HepG2 (cell line): ENCODE results near the gene PRR36. TPM values are rescaled to one million over a fixed set of nuclear protein-coding genes. Genes with fewer than 3 reads are reported as not detected.

Experiments used
- ARHGAP35 ChIP-seq: sonication (generic); formaldehyde crosslinking; IDR thresholded peaks from 2 replicates; pipeline ENCODE4 v1.9.0; 2022; ENCODE audit warnings: mild to moderate bottlenecking, inconsistent platforms, moderate library complexity, missing genetic modification reagents, borderline replicate concordance
- ATF7 ChIP-seq, 2 experiments: fragments of 450-650 bp in 1 of 2; sonication (generic) in 1 of 2; formaldehyde crosslinking in 1 of 2; IDR thresholded peaks; 2 replicates each; pipeline versions ENCODE4 v1.4.0 to v1.6.1; 2016 to 2020; ENCODE audit warnings: antibody characterized with exemption in 1 of 2, mild to moderate bottlenecking in 1 of 2, missing genetic modification reagents in 1 of 2
- CEBPG ChIP-seq: IDR thresholded peaks from 2 replicates; pipeline ENCODE4 v1.6.1; 2016
- CHCHD3 ChIP-seq: sonication (generic); formaldehyde crosslinking; IDR thresholded peaks from 2 replicates; pipeline ENCODE4 v1.8.0; 2022; ENCODE audit warnings: mild to moderate bottlenecking, missing genetic modification reagents, moderate library complexity
- DMAP1 ChIP-seq: IDR thresholded peaks from 2 replicates; pipeline ENCODE4 v1.6.1; 2016
- FOXK1 ChIP-seq: sonication (generic); formaldehyde crosslinking; IDR thresholded peaks from 2 replicates; pipeline ENCODE4 v1.4.0; 2020; ENCODE audit warnings: low read depth, missing genetic modification reagents, borderline replicate concordance
- HCFC1 ChIP-seq: fragments of 150-350 bp; IDR thresholded peaks from 2 replicates; pipeline ENCODE4 v1.6.1; 2014; ENCODE audit warnings: low read depth, low read length
- HDAC6 ChIP-seq: fragments of 200-600 bp; sonication (generic); IDR thresholded peaks from 2 replicates; pipeline ENCODE4 v1.7.0; 2017; ENCODE audit warnings: mild to moderate bottlenecking, antibody characterized with exemption, low read length, low read depth
- HNRNPH1 ChIP-seq: fragments of 200-400 bp; formaldehyde crosslinking; optimal IDR thresholded peaks from 2 replicates; pipeline ENCODE3; 2017; ENCODE audit warnings: mild to moderate bottlenecking, low read depth, low read length
- HOXA7 ChIP-seq: sonication (generic); formaldehyde crosslinking; IDR thresholded peaks from 2 replicates; pipeline ENCODE4 v1.8.1; 2022; ENCODE audit warnings: mild to moderate bottlenecking, missing genetic modification reagents, moderate library complexity
- KDM5B ChIP-seq: sonication (generic); formaldehyde crosslinking; IDR thresholded peaks from 2 replicates; pipeline ENCODE4 v1.4.0; 2020; ENCODE audit warnings: missing genetic modification reagents, mild to moderate bottlenecking, borderline replicate concordance
- NKX3-1 ChIP-seq: sonication (generic); formaldehyde crosslinking; IDR thresholded peaks from 2 replicates; pipeline ENCODE4 v1.5.0; 2020; ENCODE audit warnings: missing genetic modification reagents
- SAP130 ChIP-seq: IDR thresholded peaks from 2 replicates; pipeline ENCODE4 v1.6.1; 2016; ENCODE audit warnings: low read depth
- STAG1 ChIP-seq: sonication (generic); formaldehyde crosslinking; IDR thresholded peaks from 2 replicates; pipeline ENCODE4 v1.4.0; 2020; ENCODE audit warnings: missing genetic modification reagents
- STAT5B ChIP-seq: sonication (generic); formaldehyde crosslinking; IDR thresholded peaks from 2 replicates; pipeline ENCODE4 v1.4.0; 2020; ENCODE audit warnings: missing genetic modification reagents
- ZNF10 ChIP-seq: sonication (generic); formaldehyde crosslinking; IDR thresholded peaks from 2 replicates; pipeline ENCODE4 v1.4.0; 2020; ENCODE audit warnings: mild to moderate bottlenecking, low read depth, missing genetic modification reagents, borderline replicate concordance
- ZNF225 ChIP-seq: sonication (generic); formaldehyde crosslinking; IDR thresholded peaks from 2 replicates; pipeline ENCODE4 v1.4.0; 2020; ENCODE audit warnings: mild to moderate bottlenecking, missing genetic modification reagents
- ZNF24 ChIP-seq: fragments of 450-650 bp; IDR thresholded peaks from 2 replicates; pipeline ENCODE4 v1.6.1; 2017; ENCODE audit warnings: antibody characterized with exemption, mild to moderate bottlenecking
- ZNF30 ChIP-seq: sonication (generic); formaldehyde crosslinking; IDR thresholded peaks from 2 replicates; pipeline ENCODE4 v1.5.0; 2020; ENCODE audit warnings: mild to moderate bottlenecking, missing genetic modification reagents
- ZNF331 ChIP-seq: sonication (generic); formaldehyde crosslinking; IDR thresholded peaks from 2 replicates; pipeline ENCODE4 v1.4.0; 2020; ENCODE audit warnings: missing genetic modification reagents
- ZNF644 ChIP-seq: IDR thresholded peaks from 2 replicates; pipeline ENCODE4 v1.6.1; 2016; ENCODE audit warnings: low read depth
- ZNF777 ChIP-seq: sonication (generic); formaldehyde crosslinking; IDR thresholded peaks from 2 replicates; pipeline ENCODE4 v1.4.0; 2020; ENCODE audit warnings: missing genetic modification reagents
- polyA plus RNA-seq, 8 experiments: library from polyadenylated mRNA; depleted of rRNA in 3 of 8; stranded (reverse) in 7 of 8; unstranded in 1 of 8; fragments of >200 nt; fragmentation: Illumina TruSeq in 4 of 8; extraction: Trizol in 4 of 8; gene quantifications; 2 replicates each; pipeline versions ENCODE4 v1.2.1 to v1.2.3, GENCODE V29; 2011 to 2016; ENCODE audit warnings: low read depth in 4 of 8, missing spikeins in 1 of 8, mixed read lengths in 1 of 8; ENCODE audit not compliant: insufficient read depth in 1 of 8
- total RNA-seq, 5 experiments: library from RNA; depleted of rRNA; stranded (reverse); fragments of >200 nt; fragmentation: Illumina TruSeq; extraction: Trizol; gene quantifications; 2 replicates each; pipeline ENCODE4 v1.2.3, GENCODE V29; 2016; ENCODE audit warnings: low read depth in 1 of 5
- TF ChIP-seq, protein P1 (sequence below), 2 experiments: IDR thresholded peaks; 2 replicates each; pipeline ENCODE4 v1.6.1; 2011 to 2012; ENCODE audit warnings: low read length in 2 of 2, borderline replicate concordance in 1 of 2, low read depth in 1 of 2, mild to moderate bottlenecking in 1 of 2, moderate library complexity in 1 of 2
- TF ChIP-seq, protein P2 (sequence below): fragments of 450-650 bp; IDR thresholded peaks from 2 replicates; pipeline ENCODE4 v1.6.1; 2016

Gene PRR36
- total and polyA plus RNA-seq, 2 of the 13 experiments (the other 11 are each of a cell fraction or from before 2014, with no cell fraction given): 0.07 to 0.17 TPM

DNA sequence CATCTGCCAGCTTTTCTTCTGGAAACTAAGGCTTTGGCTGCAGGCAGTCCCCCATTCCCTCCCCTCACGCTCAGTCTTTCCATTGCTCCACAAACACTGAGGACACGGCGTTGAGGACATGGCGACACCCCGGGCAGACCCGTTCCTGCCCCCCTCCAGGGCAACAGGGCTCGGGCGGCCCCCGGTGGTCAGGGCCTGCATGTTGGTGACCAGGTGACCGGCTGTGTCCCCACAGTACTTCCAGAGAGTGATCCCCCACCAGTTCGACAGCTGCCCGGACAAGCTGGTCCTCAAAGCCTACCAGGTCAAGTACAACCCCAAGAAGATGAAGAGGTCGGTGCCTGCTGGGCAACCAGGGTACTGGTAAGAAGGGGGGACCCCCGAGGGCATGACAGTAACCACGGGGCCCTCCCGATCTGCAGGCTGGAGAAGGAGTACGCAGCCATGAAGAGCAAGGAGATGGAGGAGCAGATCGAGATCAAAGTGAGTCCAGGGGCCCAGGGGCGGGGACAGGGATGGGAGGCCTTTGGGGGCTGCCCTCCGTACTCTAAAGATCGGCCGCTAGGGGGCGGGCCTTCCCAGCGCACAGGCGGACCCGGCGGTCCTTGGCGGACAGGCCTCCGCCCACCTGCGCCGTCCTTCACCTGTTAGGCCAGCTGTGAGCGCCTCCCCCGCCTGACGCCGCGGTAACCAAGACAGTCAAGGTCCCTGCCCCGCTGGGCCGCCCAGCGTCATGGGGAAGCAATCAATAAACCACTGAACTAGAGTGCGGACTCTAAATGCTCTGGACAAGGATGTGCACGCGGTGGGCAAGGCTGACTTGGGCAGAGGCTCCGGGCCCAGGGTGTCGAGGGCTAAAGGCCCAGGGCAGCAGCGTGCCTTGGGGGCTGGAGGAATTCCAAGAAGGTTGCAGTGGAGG lies 21.1 kb downstream of the PRR36 start (continued):
- TF ChIP-seq ZNF331 (CRISPR knock-in tag) (peak; percentile 85), ZNF30 (0 out of 2 replicates have a peak, but pooled peaks have one; percentile 51), HOXA7 (CRISPR knock-in tag) (no peak), NKX3-1 (CRISPR knock-in tag) (peak; percentile 63; the same call in 1 of the 2 replicates), ZNF777 (0 out of 2 replicates have a peak, but pooled peaks have one; percentile 34), ZNF644 (CRISPR knock-in tag) (peak; percentile 40; the same call in 1 of the 2 replicates), HCFC1 (no peak), HNRNPH1 (no peak), ARHGAP35 (CRISPR knock-in tag) (peak; percentile 90), ATF7 (IDR thresholded peaks at IDR 0.05) (no peak), ATF7 (CRISPR knock-in tag; IDR thresholded peaks at IDR 0.05) (peak; percentile 83), ZNF24 (no peak), KDM5B (CRISPR knock-in tag) (peak; percentile 94), CHCHD3 (no peak), ZNF10 (no peak), SAP130 (CRISPR knock-in tag) (peak; percentile 99), DMAP1 (CRISPR knock-in tag) (peak; percentile 77), FOXK1 (CRISPR knock-in tag) (peak; percentile 82; the same call in 1 of the 2 replicates), ZNF225 (CRISPR knock-in tag) (peak; percentile 77; the same call in 1 of the 2 replicates), STAG1 (peak; percentile 93), CEBPG (peak; percentile 45; the same call in 1 of the 2 replicates), HDAC6 (no peak), STAT5B (peak; percentile 58; the same call in 1 of the 2 replicates)
- TF ChIP-seq, protein P1, sequence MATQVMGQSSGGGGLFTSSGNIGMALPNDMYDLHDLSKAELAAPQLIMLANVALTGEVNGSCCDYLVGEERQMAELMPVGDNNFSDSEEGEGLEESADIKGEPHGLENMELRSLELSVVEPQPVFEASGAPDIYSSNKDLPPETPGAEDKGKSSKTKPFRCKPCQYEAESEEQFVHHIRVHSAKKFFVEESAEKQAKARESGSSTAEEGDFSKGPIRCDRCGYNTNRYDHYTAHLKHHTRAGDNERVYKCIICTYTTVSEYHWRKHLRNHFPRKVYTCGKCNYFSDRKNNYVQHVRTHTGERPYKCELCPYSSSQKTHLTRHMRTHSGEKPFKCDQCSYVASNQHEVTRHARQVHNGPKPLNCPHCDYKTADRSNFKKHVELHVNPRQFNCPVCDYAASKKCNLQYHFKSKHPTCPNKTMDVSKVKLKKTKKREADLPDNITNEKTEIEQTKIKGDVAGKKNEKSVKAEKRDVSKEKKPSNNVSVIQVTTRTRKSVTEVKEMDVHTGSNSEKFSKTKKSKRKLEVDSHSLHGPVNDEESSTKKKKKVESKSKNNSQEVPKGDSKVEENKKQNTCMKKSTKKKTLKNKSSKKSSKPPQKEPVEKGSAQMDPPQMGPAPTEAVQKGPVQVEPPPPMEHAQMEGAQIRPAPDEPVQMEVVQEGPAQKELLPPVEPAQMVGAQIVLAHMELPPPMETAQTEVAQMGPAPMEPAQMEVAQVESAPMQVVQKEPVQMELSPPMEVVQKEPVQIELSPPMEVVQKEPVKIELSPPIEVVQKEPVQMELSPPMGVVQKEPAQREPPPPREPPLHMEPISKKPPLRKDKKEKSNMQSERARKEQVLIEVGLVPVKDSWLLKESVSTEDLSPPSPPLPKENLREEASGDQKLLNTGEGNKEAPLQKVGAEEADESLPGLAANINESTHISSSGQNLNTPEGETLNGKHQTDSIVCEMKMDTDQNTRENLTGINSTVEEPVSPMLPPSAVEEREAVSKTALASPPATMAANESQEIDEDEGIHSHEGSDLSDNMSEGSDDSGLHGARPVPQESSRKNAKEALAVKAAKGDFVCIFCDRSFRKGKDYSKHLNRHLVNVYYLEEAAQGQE (IDR thresholded peaks at IDR 0.05; ENCODE audit: borderline replicate concordance in 1 of 2, low read depth in 1 of 2, low read length in 2 of 2): no peak
- TF ChIP-seq, protein P2, sequence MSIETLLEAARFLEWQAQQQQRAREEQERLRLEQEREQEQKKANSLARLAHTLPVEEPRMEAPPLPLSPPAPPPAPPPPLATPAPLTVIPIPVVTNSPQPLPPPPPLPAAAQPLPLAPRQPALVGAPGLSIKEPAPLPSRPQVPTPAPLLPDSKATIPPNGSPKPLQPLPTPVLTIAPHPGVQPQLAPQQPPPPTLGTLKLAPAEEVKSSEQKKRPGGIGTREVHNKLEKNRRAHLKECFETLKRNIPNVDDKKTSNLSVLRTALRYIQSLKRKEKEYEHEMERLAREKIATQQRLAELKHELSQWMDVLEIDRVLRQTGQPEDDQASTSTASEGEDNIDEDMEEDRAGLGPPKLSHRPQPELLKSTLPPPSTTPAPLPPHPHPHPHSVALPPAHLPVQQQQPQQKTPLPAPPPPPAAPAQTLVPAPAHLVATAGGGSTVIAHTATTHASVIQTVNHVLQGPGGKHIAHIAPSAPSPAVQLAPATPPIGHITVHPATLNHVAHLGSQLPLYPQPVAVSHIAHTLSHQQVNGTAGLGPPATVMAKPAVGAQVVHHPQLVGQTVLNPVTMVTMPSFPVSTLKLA: peak; percentile 58; the same call in 1 of the 2 replicates
